GM19395 (cell line): Measurements from ENCODE around the gene TYW1B.
"Not testable (repeated sequence)": the region's sequence is repeated elsewhere in the genome, so short reads cannot be mapped to it uniquely, and the experiment has no call there.

Experiments
- ATAC-seq: cut with Tn5 transposase; IDR thresholded peaks from one replicate; pipeline ENCODE4 v1.9.1; 2021; ENCODE audit warnings: mild to moderate bottlenecking, moderate library complexity; ENCODE audit not compliant: unreplicated experiment

TYW1B gene

DNA sequence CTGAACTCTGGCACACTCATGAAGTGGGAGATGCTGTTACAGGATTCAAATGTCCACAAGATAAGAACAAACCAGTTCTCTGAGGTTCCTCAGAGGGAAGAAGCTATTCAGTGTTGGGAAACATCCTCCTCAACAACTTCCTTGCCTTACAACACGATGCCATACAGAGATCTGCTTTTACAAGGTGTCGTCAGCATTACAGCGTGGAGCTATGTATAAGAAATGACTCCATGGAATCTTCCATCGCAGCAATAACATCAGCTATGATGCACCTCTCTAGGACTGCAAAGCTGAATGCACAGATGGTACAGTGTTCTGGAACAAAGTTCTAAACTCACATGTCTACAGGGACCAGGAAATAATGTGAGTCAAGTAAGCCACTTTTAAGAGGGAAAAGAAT, 122.3 kb downstream of the TYW1B start:
- not testable (repeated sequence) for ATAC-seq

DNA sequence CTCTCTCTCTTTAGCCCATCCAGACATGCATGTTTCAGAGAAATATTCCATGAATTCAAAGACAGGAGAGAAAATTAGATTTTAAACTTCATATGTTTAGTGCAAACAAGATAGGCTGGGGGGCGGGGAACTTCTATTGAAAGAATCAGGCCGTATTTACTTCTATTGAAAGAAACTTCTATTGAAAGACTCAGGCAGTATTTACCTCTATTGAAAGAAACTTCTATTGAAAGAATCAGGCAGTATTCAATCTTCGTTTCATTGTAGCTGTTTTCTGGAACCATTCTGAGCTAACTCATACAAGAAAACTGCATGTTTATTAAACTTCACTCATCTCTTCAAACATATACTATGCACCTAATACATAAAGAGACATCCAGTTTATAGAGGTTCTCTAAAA, 123.1 kb downstream of the TYW1B start:
- no peak for ATAC-seq

DNA sequence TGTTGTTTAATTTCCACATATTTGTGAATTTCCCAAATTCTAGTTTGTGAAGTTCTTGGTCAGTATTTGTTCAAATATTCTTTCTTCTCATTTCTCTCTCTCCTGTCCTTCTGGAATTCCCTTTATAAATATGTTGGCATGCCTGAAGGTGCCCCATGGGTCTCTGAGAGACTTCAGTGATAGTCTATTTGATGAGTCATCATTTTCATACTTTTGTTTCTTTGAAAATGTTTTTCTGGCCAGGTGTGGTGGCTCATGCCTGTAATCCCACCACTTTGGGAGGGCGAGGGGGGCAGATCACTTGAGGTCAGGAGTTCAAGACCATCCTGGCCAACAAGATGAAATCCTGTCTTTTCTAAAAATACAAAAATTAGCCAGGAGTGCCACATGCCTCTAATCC, 127.5 kb downstream of the TYW1B start:
- not testable (repeated sequence) for ATAC-seq

DNA sequence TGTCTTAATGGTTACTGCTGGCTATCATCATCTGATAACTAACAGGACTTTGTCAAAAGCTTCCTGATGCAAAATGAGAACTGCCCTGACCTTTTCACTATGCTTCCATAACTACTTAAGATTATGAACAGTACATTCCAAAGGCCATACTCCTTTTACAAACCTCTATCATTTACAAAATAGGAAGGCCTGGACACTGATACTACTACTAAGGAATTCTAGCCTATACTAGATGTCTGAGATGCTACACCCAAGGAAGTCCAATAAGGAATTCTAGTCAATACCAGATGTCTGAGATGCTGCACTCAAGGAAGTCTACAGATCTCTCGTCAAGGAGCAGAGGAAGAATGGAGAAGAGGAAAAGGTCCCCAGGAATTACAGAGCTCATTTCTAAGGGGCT, 130.9 kb downstream of the TYW1B start:
- ATAC-seq: not testable (repeated sequence)

DNA sequence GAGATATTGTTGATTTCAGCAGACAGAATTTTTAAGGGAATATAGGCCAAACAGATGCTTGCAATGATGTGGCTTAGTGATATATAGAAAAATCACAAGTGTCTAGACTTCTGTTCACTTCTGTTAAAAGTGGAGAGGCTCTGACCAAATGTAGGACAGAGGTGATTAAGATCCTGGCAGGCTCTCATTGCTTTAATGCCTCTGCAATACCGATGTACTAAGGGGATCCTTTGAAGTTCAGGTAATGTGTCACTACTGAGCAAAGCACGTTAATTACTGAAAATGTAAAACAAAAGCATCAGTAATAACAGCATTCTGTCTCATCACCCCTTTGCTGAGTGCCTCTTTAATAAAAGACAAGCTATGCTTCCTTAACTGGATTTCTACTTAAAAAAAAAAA, 131.4 kb downstream of the TYW1B start:
- ATAC-seq: not testable (repeated sequence)

DNA sequence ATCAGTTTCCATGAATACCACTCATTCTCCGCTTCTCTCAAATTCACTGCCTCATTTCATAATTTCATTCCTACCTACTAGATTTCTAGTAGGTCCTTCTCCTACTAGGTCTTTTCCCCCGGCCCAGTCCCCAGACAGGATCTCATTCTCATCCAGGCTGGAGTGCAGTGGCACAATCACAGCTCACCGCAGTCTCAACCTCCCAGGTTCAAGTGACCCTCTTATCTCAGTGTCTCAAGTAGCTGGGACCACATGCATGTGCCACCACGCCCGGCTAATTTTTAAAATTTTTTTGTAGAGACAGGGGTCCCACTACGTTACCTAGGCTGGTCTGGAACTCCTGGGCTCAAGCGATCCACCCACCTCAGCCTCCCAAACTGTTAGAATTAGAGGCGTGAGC, 132.5 kb downstream of the TYW1B start:
- not testable (repeated sequence) for ATAC-seq

DNA sequence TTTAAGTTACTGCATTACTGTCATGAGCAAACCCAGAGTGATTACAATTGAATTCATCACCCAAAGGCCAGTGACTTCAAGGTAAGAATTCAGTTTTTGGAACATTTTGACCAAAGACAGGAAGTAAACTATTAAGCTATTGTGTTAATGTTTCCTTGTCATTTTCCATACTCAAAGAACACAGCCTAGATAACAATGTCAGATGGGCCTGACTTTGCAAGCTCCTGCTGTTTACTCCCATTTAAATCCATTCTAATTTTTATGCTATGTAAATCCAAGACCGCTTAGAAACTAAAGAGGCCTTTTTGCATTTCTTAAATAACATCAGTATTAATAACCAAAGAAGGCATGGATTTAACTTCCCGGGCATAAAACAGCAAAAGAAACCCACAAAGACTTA, 136.6 kb downstream of the TYW1B start:
- ATAC-seq: not testable (repeated sequence)

DNA sequence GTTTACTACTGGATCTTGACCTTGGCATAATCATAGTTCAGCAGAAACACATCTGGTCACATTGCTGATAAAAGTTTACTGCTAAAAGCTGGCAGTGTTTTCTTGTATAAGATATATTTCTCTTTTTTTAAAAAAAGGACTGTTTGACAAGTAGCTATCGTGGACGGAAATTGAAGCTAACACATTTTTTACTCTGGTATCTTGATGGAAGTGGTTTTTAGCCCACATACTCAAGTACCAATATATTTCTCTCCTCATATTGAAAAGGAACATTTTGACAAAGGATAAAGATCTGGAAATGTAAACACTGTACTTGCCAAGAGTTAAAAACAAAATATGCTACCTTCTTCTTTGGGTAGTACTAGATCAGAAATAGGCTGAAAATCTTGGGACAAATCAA, 137.8 kb downstream of the TYW1B start:
- not testable (repeated sequence) for ATAC-seq

DNA sequence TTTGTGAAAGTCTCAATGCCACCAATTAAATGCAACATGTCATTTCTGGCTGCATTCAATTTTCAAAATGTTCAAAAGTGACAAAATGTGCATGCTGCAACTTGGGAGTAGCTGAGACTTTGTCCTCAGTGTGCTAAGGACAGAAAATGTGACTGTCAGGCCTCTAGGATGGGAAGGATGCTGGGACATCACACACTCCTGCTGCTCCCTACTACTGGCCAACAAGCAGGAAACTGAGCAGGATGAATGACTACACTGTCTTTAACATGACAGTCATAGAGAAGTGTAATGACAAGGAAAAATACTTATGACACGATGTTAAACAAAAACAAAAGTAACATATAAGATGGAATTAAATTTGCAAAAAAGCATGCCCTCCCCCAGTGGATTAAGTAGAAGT, 138.7 kb downstream of the TYW1B start:
- ATAC-seq: not testable (repeated sequence)

DNA sequence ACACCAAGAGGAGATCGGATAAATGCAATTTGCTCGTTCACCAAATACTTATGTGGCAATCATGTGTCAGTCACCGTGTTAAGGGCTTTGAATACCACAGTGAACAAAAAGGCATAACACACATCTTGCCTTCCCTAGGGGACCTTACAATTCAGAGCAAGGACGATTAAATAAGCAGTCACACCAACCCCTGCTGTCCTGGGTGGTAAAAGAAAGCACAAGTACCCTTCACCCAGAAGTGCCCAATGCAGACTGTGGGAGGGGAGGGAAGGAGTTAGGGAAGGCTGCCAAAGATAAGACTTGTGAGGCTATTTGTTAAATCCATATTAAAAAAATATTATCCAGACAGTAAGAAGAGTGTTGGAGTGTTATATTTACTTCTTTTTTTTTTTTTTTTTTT, 146.8 kb downstream of the TYW1B start:
- not testable (repeated sequence) for ATAC-seq

DNA sequence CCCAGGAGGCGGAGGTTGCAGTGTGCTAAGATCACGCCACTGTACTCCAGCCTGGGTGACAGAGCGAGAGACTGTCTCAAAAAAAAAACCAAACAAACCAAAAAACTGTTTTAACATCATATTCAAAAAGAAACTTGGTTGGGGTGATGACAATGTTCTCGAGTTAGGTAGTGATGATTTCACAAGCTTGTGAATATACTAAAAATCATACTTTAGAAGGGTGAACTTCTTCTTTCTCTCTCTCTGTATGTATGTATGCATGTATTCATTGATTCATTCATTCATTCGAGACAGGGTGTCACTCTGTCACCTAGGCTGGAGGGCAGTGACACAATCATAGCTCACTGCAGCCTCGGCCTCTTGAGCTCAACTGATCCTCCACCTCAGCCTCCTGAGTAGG, 151.1 kb downstream of the TYW1B start:
- ATAC-seq: not testable (repeated sequence)

DNA sequence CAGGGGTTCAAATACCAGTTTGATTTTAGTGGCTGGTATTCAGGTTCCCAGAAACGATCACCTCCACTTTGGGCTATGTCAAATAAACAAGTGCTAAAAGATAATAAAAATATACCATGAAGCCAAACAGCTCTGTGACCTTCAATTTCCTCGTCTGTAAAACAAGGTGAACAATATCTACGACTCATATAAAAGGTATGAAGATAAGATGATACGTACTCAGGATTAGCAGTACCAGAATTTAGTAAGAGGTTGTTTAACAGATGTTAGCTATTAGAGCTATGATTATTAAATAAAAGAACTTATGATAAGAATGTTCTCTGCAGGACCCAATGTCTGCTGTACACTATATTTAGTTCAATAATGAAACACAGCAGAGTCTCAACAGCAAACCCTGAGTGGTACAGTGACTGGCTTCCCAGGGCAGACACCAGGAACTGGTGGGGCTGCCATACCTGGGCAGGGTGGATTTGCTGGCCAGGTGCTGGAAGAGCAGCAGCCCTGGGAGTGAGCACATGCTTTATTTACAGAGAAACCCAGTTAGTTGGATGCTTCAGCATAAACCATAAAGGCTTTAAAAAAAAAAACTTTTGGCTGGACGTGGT, 151.8 kb downstream of the TYW1B start:
- ATAC-seq: not testable (repeated sequence)

DNA sequence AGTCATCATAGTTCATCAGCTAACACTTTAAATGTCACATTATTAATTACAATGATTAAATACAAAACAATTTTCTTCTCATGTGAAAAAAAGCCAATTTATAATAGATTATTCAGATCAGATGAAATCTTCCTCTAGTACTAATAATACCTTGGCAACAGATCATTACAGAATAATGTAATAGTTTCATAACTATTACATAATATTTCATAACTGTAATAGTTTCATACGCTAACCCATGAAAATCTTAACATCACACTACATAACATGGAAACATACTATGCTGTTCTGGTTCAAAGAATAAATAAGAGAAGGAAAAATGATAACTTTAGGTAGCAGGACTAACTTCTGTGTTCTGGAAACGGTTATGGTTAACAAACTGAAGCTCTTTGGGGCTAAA, 152.3 kb downstream of the TYW1B start:
- not testable (repeated sequence) for ATAC-seq

DNA sequence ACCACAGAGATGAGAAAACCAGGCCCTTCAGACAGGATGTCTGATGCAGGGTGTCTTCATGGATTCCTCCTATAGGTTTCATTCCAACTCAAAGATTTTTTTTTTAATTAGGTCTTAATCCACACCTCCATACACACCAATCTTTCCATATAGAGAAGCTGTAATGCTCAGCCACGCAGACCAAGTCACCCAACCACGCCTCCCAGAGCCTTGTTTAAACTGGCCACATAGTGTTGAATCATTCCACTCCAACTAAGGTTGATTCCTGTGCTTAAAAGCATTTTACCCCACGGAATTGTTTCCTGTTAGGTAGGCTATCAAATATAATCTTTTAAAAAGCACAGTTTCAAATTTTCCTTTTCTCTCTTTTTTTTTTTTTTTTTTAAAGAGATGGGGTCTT, 153.6 kb downstream of the TYW1B start:
- no peak for ATAC-seq

DNA sequence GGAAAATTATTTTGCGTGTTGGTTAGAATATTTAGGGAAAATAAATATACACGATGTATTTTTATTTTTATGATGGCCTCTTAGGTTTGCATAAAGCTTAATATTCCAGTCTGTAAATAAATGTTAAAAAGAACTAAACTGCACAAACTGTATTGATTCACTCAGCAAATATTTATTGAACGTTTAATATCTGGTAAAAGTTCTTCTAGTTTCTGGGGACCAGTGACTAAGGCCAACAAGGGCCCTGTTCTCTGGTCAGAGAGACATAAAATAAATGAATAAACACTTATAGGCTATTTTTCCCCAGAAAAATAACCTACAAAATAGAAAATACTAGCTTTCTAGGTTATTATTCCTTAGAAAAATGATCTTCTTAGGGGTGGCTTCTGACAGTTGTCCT, 157.2 kb downstream of the TYW1B start:
- ATAC-seq: not testable (repeated sequence)

DNA sequence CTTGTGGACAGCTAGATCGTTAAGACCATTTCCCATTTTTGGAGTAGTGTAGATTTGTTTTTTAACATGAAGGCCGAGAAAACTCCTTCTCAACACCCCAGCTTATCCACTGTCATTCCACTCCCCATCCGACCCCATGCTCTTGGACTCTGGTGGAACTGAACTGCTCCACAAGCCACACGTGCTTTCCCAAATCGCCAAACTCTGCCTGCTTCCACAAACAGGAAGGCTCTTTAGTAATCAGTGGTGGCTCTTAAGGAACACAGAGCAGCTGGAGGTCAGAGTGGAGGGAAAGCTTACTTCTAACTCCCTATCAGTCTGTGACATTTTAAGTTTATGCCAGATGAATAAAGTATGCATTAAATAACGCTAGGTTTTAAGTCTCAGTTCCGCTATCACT, 159.6 kb downstream of the TYW1B start:
- ATAC-seq: not testable (repeated sequence)

DNA sequence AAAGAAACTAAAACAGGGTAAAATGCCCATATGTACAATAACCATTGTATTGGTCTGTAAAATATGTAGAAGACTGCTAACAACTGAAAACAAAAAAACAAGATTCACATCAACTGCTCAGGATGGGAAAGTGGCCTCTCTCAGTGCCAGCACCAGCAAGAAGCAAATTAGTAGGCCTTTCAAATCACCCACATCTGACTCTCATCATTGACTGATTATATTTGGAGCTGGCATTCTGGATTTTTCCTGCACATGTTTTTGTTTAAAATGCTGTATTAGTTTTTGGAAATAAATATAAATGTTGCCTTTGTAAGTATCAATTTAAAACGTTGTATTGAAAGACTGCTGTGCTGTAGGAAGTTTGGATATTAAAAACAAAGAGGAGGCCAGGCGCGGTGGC, 161.0 kb downstream of the TYW1B start:
- not testable (repeated sequence) for ATAC-seq

DNA sequence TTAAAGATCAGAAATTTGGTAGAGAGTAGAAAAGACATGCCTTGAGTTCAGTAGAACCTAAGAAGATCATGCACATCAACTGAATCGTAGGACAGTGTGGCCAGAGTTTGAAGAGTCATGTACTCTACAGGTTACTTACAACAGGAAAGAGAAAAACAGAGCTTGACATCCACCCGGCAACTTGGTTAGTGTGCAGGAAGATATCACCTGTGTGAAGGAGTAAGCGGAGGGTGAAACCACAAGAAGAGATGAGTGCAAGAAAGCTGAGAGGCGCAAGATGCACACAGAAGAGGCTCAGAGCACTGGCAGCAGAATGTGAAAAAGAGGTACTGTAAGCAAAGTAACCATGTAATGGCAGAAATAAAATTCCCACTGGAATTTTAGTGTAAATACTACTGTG, 179.4 kb downstream of the TYW1B start:
- not testable (repeated sequence) for ATAC-seq

DNA sequence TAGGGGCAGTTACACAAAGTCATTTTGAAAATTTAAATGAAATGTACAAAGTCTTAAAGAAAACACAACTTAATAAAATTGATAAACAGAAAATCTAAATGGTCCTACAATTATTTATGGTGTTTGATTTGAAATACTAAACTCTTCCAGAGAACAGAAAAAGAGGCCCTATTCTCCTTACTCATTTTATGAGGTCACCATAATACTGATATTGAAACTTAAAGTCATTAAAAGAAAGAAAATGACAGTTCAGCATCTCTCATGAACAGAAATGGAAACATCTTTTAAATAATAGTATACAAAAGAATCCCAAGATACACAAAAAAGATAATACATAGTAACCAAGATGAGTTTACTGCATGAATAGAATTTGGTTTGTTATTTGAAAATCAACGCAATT, 184.3 kb downstream of the TYW1B start:
- ATAC-seq: not testable (repeated sequence)

DNA sequence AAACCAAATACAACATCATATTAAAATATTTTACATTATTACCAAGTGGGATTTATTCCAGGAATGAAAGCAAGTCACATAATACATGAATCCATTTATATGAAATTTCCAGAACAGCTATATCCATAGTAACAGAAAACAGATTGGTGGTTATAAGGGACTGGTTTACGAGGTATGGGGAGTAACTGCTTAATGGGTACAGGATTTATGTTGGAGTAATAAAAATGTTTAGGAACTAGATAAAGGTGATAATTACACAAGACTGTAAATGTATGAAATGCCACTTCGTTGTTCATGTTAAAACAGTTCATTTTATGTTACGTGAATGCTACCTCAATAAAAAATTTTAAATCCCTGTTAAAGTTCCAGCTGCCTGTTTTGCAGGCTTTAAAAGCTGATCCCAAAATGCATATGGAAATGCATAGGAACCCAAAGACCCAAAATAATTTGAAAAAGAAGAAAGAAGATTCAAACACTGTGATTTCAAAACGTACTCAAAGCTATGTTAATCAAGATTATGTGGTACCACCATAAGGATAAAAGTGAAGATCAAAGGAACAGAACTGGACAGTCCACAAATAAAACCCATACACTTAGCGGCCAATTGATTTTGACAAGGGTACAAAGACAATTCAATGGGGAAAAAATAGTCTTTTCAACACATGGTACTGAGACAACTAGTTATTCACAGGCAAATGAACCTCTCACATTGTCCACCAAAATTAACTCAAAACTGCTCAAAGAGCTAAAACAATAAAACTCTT, 186.3 kb downstream of the TYW1B start:
- ATAC-seq: not testable (repeated sequence)

DNA sequence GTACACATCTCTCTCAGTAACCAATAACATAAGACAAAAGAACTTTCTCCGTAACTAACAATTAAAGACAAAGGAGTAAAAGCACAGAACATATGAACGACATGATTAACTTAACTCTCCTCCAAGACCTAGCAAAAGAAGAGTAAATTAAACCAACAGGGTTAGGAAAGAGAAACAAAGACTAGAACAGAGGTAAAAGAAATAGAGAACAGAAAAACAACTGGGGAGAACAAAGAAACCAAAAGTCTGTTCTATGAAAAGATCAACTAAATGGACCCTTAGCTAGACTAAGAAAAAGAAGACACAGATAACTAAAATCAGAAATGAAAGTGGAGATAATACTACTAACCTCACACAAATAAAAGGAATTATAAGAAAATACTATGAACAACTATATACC, 187.3 kb downstream of the TYW1B start:
- ATAC-seq: peak; percentile 67

DNA sequence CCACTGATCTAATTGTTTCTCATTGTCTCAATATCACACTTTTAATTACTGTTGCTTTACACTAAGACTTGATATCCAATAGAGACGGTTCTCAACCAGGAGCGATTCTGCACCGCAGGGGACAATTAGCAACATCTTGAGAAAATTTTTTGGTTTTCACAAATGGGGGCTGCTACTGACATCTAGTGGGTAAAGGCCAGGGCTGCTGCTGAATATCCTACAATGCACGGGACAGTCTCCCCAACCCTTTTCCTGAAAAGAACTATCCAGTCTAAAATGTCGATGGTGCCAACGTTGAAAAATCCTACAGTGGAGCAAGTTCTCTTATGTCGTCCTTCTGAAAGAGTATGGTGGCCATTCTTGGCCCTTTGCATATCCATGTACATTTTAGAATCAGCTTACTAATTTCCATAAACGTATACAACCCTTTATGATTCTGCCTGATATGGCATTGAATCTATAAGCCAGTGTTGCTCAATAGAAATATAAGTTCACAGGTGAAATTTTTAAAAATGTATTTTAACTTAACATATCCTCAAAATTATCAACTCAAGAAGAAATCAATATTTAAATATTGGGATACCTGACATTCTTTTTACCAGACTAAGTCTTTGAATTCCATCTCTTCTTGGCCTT, 192.6 kb downstream of the TYW1B start:
- not testable (repeated sequence) for ATAC-seq
